ENCODE measurements around the gene RIC8B. TPM values are rescaled to one million over a fixed set of nuclear protein-coding genes. Genes with fewer than 3 reads are reported as not detected.

Gene RIC8B
- total RNA-seq, 2 donors from 2014 or later = 12.9 to 27.5 TPM

DNA sequence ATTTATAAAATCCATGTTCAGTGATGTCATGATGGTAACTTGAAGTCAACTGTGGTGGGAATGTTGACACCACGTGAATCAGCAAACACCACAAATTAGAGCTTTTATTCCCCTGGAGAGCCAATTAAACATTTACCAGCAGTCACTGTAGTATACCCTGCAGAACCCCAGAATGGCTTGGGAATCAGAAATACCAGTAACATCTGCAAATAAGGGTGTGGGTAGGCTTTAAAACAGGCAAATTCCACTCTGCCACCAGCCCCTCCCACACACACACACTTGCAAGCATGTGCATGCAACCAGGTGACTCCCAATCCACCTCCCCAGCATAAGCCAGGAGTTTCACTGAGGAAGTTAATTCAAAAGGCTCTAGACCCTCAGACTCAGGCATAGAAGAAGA lies 117.6 kb downstream of the RIC8B start:
- ATAC-seq (ENCODE audit: insufficient number of reproducible peaks, low FRiP score, low read depth) (no peak), DNase-seq (ENCODE audit: low spot score) (no peak)
- Histone ChIP-seq H3K27me3 (replicated peaks; ENCODE audit: insufficient read depth) (no peaks in the 10 kb centered on the region), H3K4me3 (no peak overlapping the region), H3K27ac (no peak overlapping the region), H3K4me1 (ENCODE audit: control insufficient read depth in 1 of 2, low read depth in 2 of 2) (no peaks in the 10 kb centered on the region), H3K9me3 (no peaks in the 10 kb centered on the region), H3K36me3 (peaks cover 5% of the 10 kb centered on the region)
- TF ChIP-seq, protein P1, sequence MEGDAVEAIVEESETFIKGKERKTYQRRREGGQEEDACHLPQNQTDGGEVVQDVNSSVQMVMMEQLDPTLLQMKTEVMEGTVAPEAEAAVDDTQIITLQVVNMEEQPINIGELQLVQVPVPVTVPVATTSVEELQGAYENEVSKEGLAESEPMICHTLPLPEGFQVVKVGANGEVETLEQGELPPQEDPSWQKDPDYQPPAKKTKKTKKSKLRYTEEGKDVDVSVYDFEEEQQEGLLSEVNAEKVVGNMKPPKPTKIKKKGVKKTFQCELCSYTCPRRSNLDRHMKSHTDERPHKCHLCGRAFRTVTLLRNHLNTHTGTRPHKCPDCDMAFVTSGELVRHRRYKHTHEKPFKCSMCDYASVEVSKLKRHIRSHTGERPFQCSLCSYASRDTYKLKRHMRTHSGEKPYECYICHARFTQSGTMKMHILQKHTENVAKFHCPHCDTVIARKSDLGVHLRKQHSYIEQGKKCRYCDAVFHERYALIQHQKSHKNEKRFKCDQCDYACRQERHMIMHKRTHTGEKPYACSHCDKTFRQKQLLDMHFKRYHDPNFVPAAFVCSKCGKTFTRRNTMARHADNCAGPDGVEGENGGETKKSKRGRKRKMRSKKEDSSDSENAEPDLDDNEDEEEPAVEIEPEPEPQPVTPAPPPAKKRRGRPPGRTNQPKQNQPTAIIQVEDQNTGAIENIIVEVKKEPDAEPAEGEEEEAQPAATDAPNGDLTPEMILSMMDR (IDR thresholded peaks at IDR 0.05) = no peak

DNA sequence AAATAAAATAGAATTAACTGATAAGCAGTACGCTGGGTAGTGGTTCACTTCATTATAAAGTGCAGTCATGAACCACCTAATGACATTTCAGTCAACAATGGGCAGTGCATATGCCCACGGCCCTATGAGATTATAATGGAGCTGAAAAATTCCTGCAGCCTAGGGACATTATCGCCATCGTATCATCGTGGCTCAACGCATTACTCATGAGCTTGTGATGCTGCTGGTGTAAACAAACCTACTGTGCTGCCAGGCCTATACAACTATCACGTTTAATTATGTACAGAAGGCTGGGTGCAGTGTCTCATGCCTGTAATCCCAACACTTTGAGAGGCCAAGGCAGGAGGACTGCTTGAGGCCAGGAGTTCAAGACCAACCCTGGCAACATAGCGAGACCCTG lies 119.0 kb downstream of the RIC8B start:
- ATAC-seq (ENCODE audit: insufficient number of reproducible peaks, low FRiP score, low read depth) (no peak), DNase-seq (ENCODE audit: low spot score) (no peak)
- Histone ChIP-seq H3K9me3 (no peaks in the 10 kb centered on the region), H3K27me3 (replicated peaks; ENCODE audit: insufficient read depth) (no peaks in the 10 kb centered on the region), H3K36me3 (no peaks in the 10 kb centered on the region), H3K4me1 (ENCODE audit: control insufficient read depth in 1 of 2, low read depth in 2 of 2) (no peaks in the 10 kb centered on the region), H3K27ac (no peak overlapping the region), H3K4me3 (no peak overlapping the region)
- TF ChIP-seq, protein P1 (IDR thresholded peaks at IDR 0.05) = no peak

DNA sequence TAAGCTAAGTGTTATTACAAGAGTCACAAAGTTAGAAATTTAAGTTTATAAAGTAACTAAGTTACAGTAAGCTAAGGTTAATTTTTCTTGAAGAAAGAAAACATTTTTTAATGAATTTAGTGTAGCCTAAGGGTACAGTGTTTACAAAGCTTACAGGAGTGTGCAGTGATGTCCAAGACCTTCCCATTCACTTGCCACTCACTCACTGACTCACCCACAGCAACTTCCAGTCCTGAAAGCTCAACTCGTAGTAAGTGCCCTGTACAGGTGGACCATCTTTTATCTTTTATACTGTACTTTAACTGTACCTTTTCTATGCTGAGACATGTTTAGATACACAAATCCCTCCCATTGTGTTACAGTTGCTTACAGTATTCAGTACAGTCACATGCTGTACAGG lies 120.3 kb downstream of the RIC8B start:
- H3K27me3 ChIP-seq (replicated peaks; ENCODE audit: insufficient read depth) = no peaks in the 10 kb centered on the region
- ATAC-seq (ENCODE audit: insufficient number of reproducible peaks, low FRiP score, low read depth) (no peak), DNase-seq (ENCODE audit: low spot score) (no peak)
- no peaks in the 10 kb centered on the region for H3K36me3 ChIP-seq
- no peak overlapping the region for H3K27ac ChIP-seq
- TF ChIP-seq, protein P1 (IDR thresholded peaks at IDR 0.05) = no peak
- no peak overlapping the region for H3K4me3 ChIP-seq
- no peaks in the 10 kb centered on the region for H3K9me3 ChIP-seq
- no peaks in the 10 kb centered on the region for H3K4me1 ChIP-seq (ENCODE audit: control insufficient read depth in 1 of 2, low read depth in 2 of 2)

DNA sequence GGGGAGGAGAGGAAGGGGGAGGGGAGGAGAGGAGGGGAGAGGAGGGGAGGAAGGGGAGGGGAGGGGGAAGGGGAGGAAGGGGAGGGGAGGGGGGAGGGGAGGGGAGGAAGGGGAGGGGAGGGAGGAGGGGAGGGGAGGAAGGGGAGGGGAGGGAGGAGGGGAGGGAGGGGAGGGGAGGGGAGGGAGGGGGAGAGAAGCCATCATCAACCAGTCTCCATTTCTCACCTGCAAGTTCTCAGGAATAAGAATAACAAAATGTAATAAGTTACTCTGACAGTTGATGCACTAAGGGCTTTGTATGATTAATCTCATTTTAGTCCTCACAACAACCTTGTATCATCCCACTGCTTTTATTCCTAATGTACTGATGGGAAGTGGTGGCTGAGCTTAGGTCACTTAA lies 122.1 kb downstream of the RIC8B start:
- Histone ChIP-seq H3K27me3 (replicated peaks; ENCODE audit: insufficient read depth) (no peaks in the 10 kb centered on the region), H3K4me3 (no peak overlapping the region)
- no peak for ATAC-seq (ENCODE audit: insufficient number of reproducible peaks, low FRiP score, low read depth)

DNA sequence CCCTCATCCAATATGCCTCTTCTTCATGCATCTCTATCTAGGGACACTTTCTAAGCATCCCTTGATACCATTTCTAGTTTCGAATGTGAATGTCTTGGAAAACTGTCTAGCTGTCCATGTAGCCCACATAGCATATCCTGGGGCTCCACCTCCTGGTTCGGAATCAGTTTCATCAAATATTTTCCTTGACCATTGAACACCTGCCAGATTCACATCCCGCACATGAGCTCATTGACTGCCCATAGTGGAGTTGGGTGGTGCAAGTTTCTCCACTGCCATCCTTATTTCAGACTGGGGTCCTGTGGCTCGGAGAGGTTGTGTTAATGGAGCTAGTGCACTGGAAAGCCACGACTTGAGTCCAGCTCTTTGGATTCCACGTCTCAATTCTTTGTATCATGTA lies 122.6 kb downstream of the RIC8B start:
- no peak overlapping the region for H3K27ac ChIP-seq
- no peaks in the 10 kb centered on the region for H3K4me1 ChIP-seq (ENCODE audit: control insufficient read depth in 1 of 2, low read depth in 2 of 2)
- ATAC-seq (ENCODE audit: insufficient number of reproducible peaks, low FRiP score, low read depth) (no peak), DNase-seq (ENCODE audit: low spot score) (no peak)
- H3K36me3 ChIP-seq = no peaks in the 10 kb centered on the region
- no peaks in the 10 kb centered on the region for H3K27me3 ChIP-seq (replicated peaks; ENCODE audit: insufficient read depth)
- no peaks in the 10 kb centered on the region for H3K9me3 ChIP-seq
- TF ChIP-seq, protein P1 (IDR thresholded peaks at IDR 0.05) = no peak
- H3K4me3 ChIP-seq = no peak overlapping the region

More for the DNA sequence above, 122.1 kb downstream of the RIC8B start:
- Histone ChIP-seq H3K4me1 (ENCODE audit: control insufficient read depth in 1 of 2, low read depth in 2 of 2) (no peaks in the 10 kb centered on the region), H3K9me3 (no peaks in the 10 kb centered on the region), H3K27ac (no peak overlapping the region), H3K36me3 (no peaks in the 10 kb centered on the region)
- no peak for DNase-seq (ENCODE audit: low spot score)
- TF ChIP-seq, protein P1 (IDR thresholded peaks at IDR 0.05) = no peak

Measured in thoracic aorta (tissue), 2 donors.